Motor neuron (in vitro differentiated cells): ENCODE measurements around the gene MRTFA. TPM values are rescaled to one million over a fixed set of nuclear protein-coding genes. Genes with fewer than 3 reads are reported as not detected.
A peak's percentile ranks its signal among the peaks of the same experiment; 100 is the strongest.

Experiments
- ATAC-seq, 8 experiments: fragments of 200-7000 bp; cut with Tn5 transposase; replicated peaks in 6 of 8; 2 replicates each; pipeline ENCODE4 v1.8.0; 2021; ENCODE audit warnings: mild to moderate bottlenecking in 8 of 8, moderate library complexity in 8 of 8
- H3K27ac ChIP-seq, 2 donors: fragments of 250-450 bp; sonication (Bioruptor Pico); 2 replicates each; pipeline ENCODE4 v1.9.0; 2021; ENCODE audit warnings: antibody characterized with exemption in 2 of 2, mild to moderate bottlenecking in 2 of 2, moderate library complexity in 1 of 2
- H3K4me1 ChIP-seq, 2 donors: fragments of 250-450 bp; sonication (Bioruptor Pico); replicated peaks in 1 of 2; 2 replicates each; pipeline ENCODE4 v1.6.1; 2021; ENCODE audit warnings: antibody characterized with exemption in 2 of 2, mild to moderate bottlenecking in 2 of 2, moderate library complexity in 1 of 2
- H3K4me3 ChIP-seq, 5 donors: fragments of 250-450 bp; sonication (Bioruptor Pico); 2 replicates each; pipeline ENCODE4 v1.9.0; 2021; ENCODE audit warnings: antibody characterized with exemption in 5 of 5, mild to moderate bottlenecking in 5 of 5, moderate library complexity in 4 of 5
- WGBS, 10 experiments: fragments of 450-650 bp; shearing (Covaris generic); methylation state at CpG; one replicate each; pipeline ENCODE4 v1.0.0; 2022; 5-methylcytosine and 5-hydroxymethylcytosine counted together
- in situ Hi-C, 9 experiments: fragments of 400-800 bp; cut with MboI; loops; one replicate each; pipeline ENCODE4 v1.15.0; 2021; ENCODE audit warnings: low sequenced_read_pairs in 9 of 9, low pct_unique_long_range_greater_than_20kb in 2 of 9; ENCODE audit not compliant: unreplicated experiment in 9 of 9
- total RNA-seq, 8 experiments: library from RNA; unstranded; fragments of 300-600 nt; gene quantifications; 2 replicates each; pipeline versions ENCODE4 v1.2.3 to v1.2.4, GENCODE V29; 2022

The MRTFA gene
- total RNA-seq, 8 experiments from 2014 or later: 13.1 to 33.2 (median 21.7) TPM

- H3K4me3 ChIP-seq: no peak overlapping the region
- H3K4me1 ChIP-seq: peaks cover 22 to 23% of the 10 kb centered on the region in 2 donors
- in situ Hi-C loops: no loop called here
- no peak overlapping the region for H3K27ac ChIP-seq
- WGBS, 10 experiments: 67 to 100% (median 84%) methylated on average over 1 to 6 of the region's 17 CpGs; no CpG with 5 or more reads in 4 of the 10 experiments
- ATAC-seq: no peak
These were observed 212.5 kb downstream of the MRTFA start for GRCh38 chr22:40423882-40424640.

DNA sequence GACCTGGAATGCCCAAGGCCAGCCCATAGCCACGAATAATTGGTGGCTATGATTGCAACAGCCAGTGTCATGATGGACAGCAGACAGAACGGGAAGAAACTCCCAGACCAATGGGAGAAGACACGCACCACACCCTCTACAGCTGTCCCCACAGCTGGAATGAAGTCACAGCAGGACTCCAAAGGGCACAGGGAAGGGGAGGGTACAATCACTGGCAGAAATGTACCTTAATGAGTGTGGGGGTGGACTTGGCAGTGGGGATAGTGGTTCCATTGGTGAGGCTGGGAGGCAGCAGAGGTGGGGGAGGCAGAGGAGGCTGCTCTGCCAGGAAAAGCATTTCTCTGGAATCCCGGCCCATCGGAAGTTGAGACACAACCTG is 213.2 kb downstream of the MRTFA start:
- in situ Hi-C loops: no loop called here
- 86 to 100% (median 93%) methylated on average over 1 to 3 of the region's 5 CpGs; no CpG with 5 or more reads in 6 of the 10 experiments for WGBS, 10 experiments
- Histone ChIP-seq H3K4me1 (peaks cover 26 to 31% of the 10 kb centered on the region in 2 donors), H3K27ac (no peak overlapping the region), H3K4me3 (no peak overlapping the region)
- ATAC-seq: peak in 2 of 8 experiments; percentile 66 to 72

GRCh38 chr22:40422558-40423309 is 213.8 kb downstream of the MRTFA start:
- in situ Hi-C loops: no loop called here
- no peak overlapping the region for H3K27ac ChIP-seq
- H3K4me1 ChIP-seq: peaks cover 31 to 34% of the 10 kb centered on the region in 2 donors
- no peak overlapping the region for H3K4me3 ChIP-seq
- peak in 1 of 8 experiments; percentile 22 for ATAC-seq
- 83 to 95% (median 93%) methylated on average over 1 to 6 of the region's 9 CpGs; no CpG with 5 or more reads in 6 of the 10 experiments for WGBS, 10 experiments

GRCh38 chr22:40421941-40422340 is 214.6 kb downstream of the MRTFA start:
- Histone ChIP-seq H3K27ac (no peak overlapping the region), H3K4me1 (peaks cover 24 to 27% of the 10 kb centered on the region in 2 donors), H3K4me3 (no peak overlapping the region)
- in situ Hi-C loops: no loop called here
- ATAC-seq: no peak
- 71 to 100% (median 86%) methylated on average over 1 of the region's 1 CpG; no CpG with 5 or more reads in 5 of the 10 experiments for WGBS, 10 experiments

GRCh38 chr22:40421082-40421350 is 215.5 kb downstream of the MRTFA start:
- no peak for ATAC-seq
- Histone ChIP-seq H3K27ac (no peak overlapping the region), H3K4me1 (peaks cover 14 to 17% of the 10 kb centered on the region in 2 donors), H3K4me3 (no peak overlapping the region)
- in situ Hi-C loops: no loop called here
- 60 to 94% (median 83%) methylated on average over 1 to 3 of the region's 4 CpGs; no CpG with 5 or more reads in 7 of the 10 experiments for WGBS, 10 experiments

DNA sequence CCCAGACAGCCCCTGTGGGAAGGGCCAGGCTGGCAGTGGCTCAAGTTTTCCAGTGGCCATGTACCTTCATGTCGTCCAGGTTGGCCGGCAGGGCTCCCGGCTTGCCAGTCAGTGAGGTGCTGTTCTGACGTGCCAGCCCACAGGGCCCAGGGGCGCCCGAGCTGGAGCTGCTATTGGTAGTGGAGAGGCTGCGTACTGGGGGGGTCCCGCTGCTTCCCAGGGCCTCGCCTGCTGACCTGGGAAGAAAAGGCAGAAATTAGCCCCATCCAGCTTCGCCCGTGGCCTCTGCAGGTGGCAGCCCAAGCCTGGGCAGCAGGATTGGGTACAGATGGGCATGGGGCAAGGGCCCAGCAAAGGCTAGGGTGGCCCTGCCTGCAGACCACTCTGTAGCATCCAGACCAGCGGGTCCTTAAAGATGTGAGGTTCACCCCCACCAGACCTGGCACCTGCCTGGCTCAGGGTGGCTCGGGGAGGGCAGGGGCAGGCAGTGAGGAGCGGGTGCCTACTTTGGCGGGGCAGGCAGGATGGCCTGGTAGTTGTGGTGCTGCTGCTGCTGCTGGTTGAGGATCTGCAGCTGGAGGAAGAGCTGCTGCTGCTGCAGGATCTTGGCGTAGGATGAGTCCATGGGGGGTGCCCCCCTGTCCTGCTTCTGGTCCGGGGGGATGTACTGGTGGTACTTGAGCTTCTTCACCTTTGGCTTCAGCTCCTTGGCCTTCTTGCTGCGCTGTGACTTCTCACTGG is 216.0 kb downstream of the MRTFA start:
- Histone ChIP-seq H3K27ac (no peak overlapping the region), H3K4me1 (peaks cover 11 to 14% of the 10 kb centered on the region in 2 donors), H3K4me3 (no peak overlapping the region)
- no peak for ATAC-seq
- in situ Hi-C loops: no loop called here
- WGBS, 10 experiments: 98 to 100% methylated on average over 7 to 9 of the region's 18 CpGs; no CpG with 5 or more reads in 8 of the 10 experiments

DNA sequence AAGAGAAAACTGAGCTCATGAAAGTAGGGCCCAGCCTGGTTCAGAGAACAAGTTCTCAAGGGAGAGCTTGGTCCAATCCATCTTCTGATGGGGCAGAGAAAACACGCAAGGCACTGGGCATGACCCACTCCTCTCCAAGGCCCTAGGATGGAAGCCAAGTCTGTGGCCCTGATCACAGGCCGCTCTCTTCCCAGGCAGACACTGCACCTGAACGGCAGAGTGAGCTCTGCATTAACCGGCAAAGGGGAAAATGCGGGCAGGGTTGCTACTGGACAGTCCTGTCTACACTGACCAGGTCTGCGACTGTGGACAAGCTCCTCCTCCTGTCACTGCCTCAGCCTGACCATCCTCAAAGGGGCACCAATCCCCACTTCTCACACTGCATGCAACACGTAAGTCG is 216.8 kb downstream of the MRTFA start:
- no peak overlapping the region for H3K4me3 ChIP-seq
- WGBS, 10 experiments: 60 to 100% (median 100%) methylated on average over 1 to 5 of the region's 8 CpGs; no CpG with 5 or more reads in 3 of the 10 experiments
- no peak overlapping the region for H3K27ac ChIP-seq
- H3K4me1 ChIP-seq: peaks cover 11 to 14% of the 10 kb centered on the region in 2 donors
- in situ Hi-C loops: no loop called here
- no peak for ATAC-seq

- ATAC-seq: peak in 6 of 8 experiments; percentile 13 to 97 (median 92)
- peaks cover 11 to 14% of the 10 kb centered on the region in 2 donors for H3K4me1 ChIP-seq
- WGBS, 10 experiments: 20 to 100% methylated on average over 1 to 2 of the region's 42 CpGs; no CpG with 5 or more reads in 8 of the 10 experiments
- peak overlapping the region; percentile 61 to 79 for H3K27ac ChIP-seq
- H3K4me3 ChIP-seq: no peak overlapping the region
- in situ Hi-C loops: no loop called here
These were observed 217.9 kb downstream of the MRTFA start for GRCh38 chr22:40418366-40419201.

GRCh38 chr22:40417881-40418280 is 218.6 kb downstream of the MRTFA start:
- H3K4me3 ChIP-seq: no peak overlapping the region
- in situ Hi-C loops: no loop called here
- peak overlapping the region; percentile 61 to 77 for H3K27ac ChIP-seq
- peaks cover 11 to 14% of the 10 kb centered on the region in 2 donors for H3K4me1 ChIP-seq
- whole genome bisulfite sequencing, 10 experiments: 95 to 100% (median 100%) methylated on average over 1 to 3 of the region's 5 CpGs; no CpG with 5 or more reads in 7 of the 10 experiments
- ATAC-seq: no peak

- in situ Hi-C loops: no loop called here
- Histone ChIP-seq H3K27ac (no peak overlapping the region), H3K4me3 (no peak overlapping the region), H3K4me1 (peaks cover 11 to 14% of the 10 kb centered on the region in 2 donors)
- no peak for ATAC-seq
- WGBS, 10 experiments: 94 to 100% methylated on average over 2 to 5 of the region's 8 CpGs; no CpG with 5 or more reads in 8 of the 10 experiments
These were observed 219.5 kb downstream of the MRTFA start for GRCh38 chr22:40417041-40417440.

- H3K27ac ChIP-seq: no peak overlapping the region
- 92 to 100% (median 93%) methylated on average over 2 to 10 of the region's 11 CpGs; no CpG with 5 or more reads in 6 of the 10 experiments for WGBS, 10 experiments
- in situ Hi-C loops: no loop called here
- H3K4me3 ChIP-seq: no peak overlapping the region
- H3K4me1 ChIP-seq: peaks cover 11 to 14% of the 10 kb centered on the region in 2 donors
- no peak for ATAC-seq
These were observed 219.9 kb downstream of the MRTFA start for GRCh38 chr22:40416636-40417035.

DNA sequence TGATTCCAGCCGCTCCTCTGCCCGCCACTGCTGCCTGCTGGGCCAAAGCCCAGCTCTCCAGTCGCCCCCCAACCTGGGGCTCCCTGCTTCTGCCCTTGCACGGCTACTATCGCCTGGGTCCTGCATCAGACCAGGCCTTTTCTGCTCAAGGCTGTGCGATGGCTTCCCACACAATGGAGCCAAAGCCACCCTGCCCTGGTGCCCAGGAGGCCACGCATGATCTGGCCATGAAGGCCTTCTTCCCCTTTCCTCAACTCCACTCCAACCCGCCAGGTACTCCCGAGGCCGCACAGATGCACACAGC is 220.3 kb downstream of the MRTFA start:
- Histone ChIP-seq H3K27ac (no peak overlapping the region), H3K4me3 (no peak overlapping the region), H3K4me1 (peaks cover 11 to 14% of the 10 kb centered on the region in 2 donors)
- ATAC-seq: no peak
- in situ Hi-C loops: no loop called here
- 97 to 100% (median 100%) methylated on average over 1 to 4 of the region's 10 CpGs; no CpG with 5 or more reads in 5 of the 10 experiments for WGBS, 10 experiments
